Gastroesophageal sphincter (tissue), 3 donors: ENCODE results near the gene TXNRD3.

Experiments
- CTCF ChIP-seq, 4 experiments: fragments of 200-600 bp in 2 of 4; fragments of 450-650 bp in 2 of 4; sonication (generic) in 1 of 4; IDR thresholded peaks; one replicate each; pipeline ENCODE4 v1.5.1; 2017 to 2019; ENCODE audit warnings: antibody characterized with exemption in 4 of 4, mild to moderate bottlenecking in 2 of 4, moderate library complexity in 2 of 4
- EP300 ChIP-seq: sonication (generic); formaldehyde crosslinking; IDR thresholded peaks from one replicate; pipeline ENCODE4 v1.6.1; 2017; ENCODE audit warnings: antibody characterized with exemption, mild to moderate bottlenecking
- POLR2A ChIP-seq, 2 donors: fragments of 450-650 bp; IDR thresholded peaks; one replicate each; pipeline ENCODE4 v1.6.1; 2017; ENCODE audit warnings: antibody characterized with exemption in 2 of 2, mild to moderate bottlenecking in 2 of 2, moderate library complexity in 1 of 2
- POLR2AphosphoS5 ChIP-seq: sonication (generic); formaldehyde crosslinking; IDR thresholded peaks from one replicate; pipeline ENCODE4 v1.6.1; 2017; ENCODE audit warnings: antibody characterized with exemption

DNA sequence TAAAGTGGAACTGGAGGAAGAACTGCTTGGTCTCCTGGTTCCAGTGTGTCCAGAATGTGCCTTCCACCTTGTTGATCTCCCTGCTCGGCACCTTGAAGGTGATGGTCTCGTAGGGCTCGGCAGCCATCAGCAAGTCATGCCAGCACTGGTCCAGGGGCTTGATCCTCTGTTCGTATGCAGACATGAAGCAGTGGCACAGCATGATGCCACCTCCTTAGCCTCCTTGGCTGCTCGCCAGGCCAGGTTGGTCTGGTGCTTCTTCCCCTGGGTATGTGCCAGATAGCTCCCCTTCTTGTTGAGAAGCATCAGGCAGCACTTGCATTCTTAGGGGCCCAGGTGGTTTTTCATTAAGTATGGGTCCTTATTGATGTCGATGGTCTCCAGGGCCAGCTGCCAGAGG is 17.8 kb upstream of the TXNRD3 start:
- TF ChIP-seq CTCF (IDR thresholded peaks at IDR 0.05), result no peak
- no peak for TF ChIP-seq POLR2A (IDR thresholded peaks at IDR 0.05)
- no peak for TF ChIP-seq POLR2AphosphoS5
- no peak for TF ChIP-seq EP300
